RWPE1 (cell line): ENCODE data around the gene UNC13C.

Source experiments
- CTCF ChIA-PET: fragments of 350-600 bp; sonication (Branson Sonifier 250); formaldehyde crosslinking; extraction: SDS; loops from one replicate; lab custom pipeline; 2021; lab: Yijun Ruan, JAX
- POLR2A ChIA-PET: fragments of 400-600 bp; formaldehyde crosslinking; extraction: SDS; loops from one replicate; lab custom pipeline; 2020; ENCODE audit warnings: antibody characterized with exemption; ENCODE audit not compliant: low non-redundant PET; lab: Yijun Ruan, JAX
- DNase-seq: peaks from one replicate; pipeline ENCODE4 v3.0.0; 2012; ENCODE audit warnings: low spot score
- H3K27ac ChIP-seq: fragments of 450-650 bp; 2 replicates; pipeline ENCODE4 v1.5.1; 2017
- CTCF ChIP-seq: fragments of 450-650 bp; conservative IDR thresholded peaks from 2 replicates; pipeline ENCODE4 v1.5.1; 2017; ENCODE audit warnings: low read depth, mild to moderate bottlenecking

UNC13C gene

GRCh38 chr15:54029081-54029480 lies 50.8 kb downstream of the UNC13C start:
- POLR2A ChIA-PET = no interaction called here
- DNase-seq = no peak
- CTCF ChIA-PET = no interaction called here
- H3K27ac ChIP-seq = no peak overlapping the region
- no peak for TF ChIP-seq CTCF

- POLR2A ChIA-PET = no interaction called here
- DNase-seq = no peak
- H3K27ac ChIP-seq = no peak overlapping the region
- TF ChIP-seq CTCF = no peak
- CTCF ChIA-PET = no interaction called here
These were observed 53.8 kb downstream of the UNC13C start for GRCh38 chr15:54032066-54032465.

- POLR2A ChIA-PET = no interaction called here
- TF ChIP-seq CTCF = no peak
- DNase-seq = no peak
- CTCF ChIA-PET = interaction anchor here (0.5 to 0.8 kb wide), 3 partner anchors 149 to 1551 kb away, joined by 3 read pairs; no protein-coding TSS in a partner anchor
- H3K27ac ChIP-seq = no peak overlapping the region
These were observed 55.2 kb downstream of the UNC13C start for GRCh38 chr15:54033356-54033860.

GRCh38 chr15:54033869-54034458 lies 55.7 kb downstream of the UNC13C start:
- DNase-seq = no peak
- TF ChIP-seq CTCF = no peak
- ChIA-PET POLR2A (no interaction called here), CTCF (interaction anchor here (0.5 to 0.6 kb wide), 2 partner anchors 150 to 1134 kb away, joined by 3 read pairs; no protein-coding TSS in a partner anchor)
- no peak overlapping the region for H3K27ac ChIP-seq

GRCh38 chr15:54035616-54036015 lies 57.4 kb downstream of the UNC13C start:
- no peak for TF ChIP-seq CTCF
- H3K27ac ChIP-seq = no peak overlapping the region
- ChIA-PET POLR2A (no interaction called here), CTCF (no interaction called here)
- DNase-seq = no peak

GRCh38 chr15:54045397-54045796 lies 67.2 kb downstream of the UNC13C start:
- POLR2A ChIA-PET = no interaction called here
- no peak overlapping the region for H3K27ac ChIP-seq
- no peak for DNase-seq
- TF ChIP-seq CTCF = no peak
- CTCF ChIA-PET = interaction anchor here (0.7 kb wide), 1 partner anchor 1854 kb away, joined by 6 read pairs; the partner anchor contains the start of gene GNB5
